Heart left ventricle (tissue), 16 donors: ENCODE data around the gene PRLH. TPM values are rescaled to one million over a fixed set of nuclear protein-coding genes. Genes with fewer than 3 reads are reported as not detected.

ENCODE experiments used
- ATAC-seq, 4 donors: fragments of 200-7000 bp; cut with Tn5 transposase; one replicate each; pipeline ENCODE4 v1.9.1; 2020 to 2022; ENCODE audit warnings: moderate library complexity in 4 of 4, mild to moderate bottlenecking in 3 of 4, moderate number of reproducible peaks in 1 of 4
- DNase-seq, 5 donors: peaks; one replicate each; pipeline ENCODE4 v3.0.0-alpha.2; 2020
- H3K27ac ChIP-seq, 12 donors: fragments of 200-600 bp; sonication (generic) in 4 of 12; one replicate each; pipeline versions ENCODE4 v1.5.0 to v1.8.0; 2016 to 2022; ENCODE audit warnings: mild to moderate bottlenecking in 2 of 12
- H3K27me3 ChIP-seq, 9 donors: fragments of 200-600 bp; sonication (generic) in 2 of 9; one replicate each; pipeline versions ENCODE4 v1.5.1 to v1.8.0; 2016 to 2022; ENCODE audit warnings: mild to moderate bottlenecking in 3 of 9
- H3K36me3 ChIP-seq, 9 donors: fragments of 200-600 bp; sonication (generic) in 2 of 9; one replicate each; pipeline versions ENCODE4 v1.5.0 to v1.8.0; 2018 to 2022; ENCODE audit warnings: mild to moderate bottlenecking in 2 of 9
- H3K4me1 ChIP-seq, 12 donors: fragments of 200-600 bp; sonication (generic) in 4 of 12; one replicate each; pipeline versions ENCODE4 v1.5.0 to v1.8.0; 2016 to 2022; ENCODE audit warnings: mild to moderate bottlenecking in 3 of 12
- H3K4me3 ChIP-seq, 12 donors: fragments of 200-600 bp; sonication (generic) in 4 of 12; one replicate each; pipeline versions ENCODE4 v1.5.0 to v1.8.0; 2017 to 2022; ENCODE audit warnings: mild to moderate bottlenecking in 9 of 12, moderate library complexity in 4 of 12
- H3K9me3 ChIP-seq, 12 donors: fragments of 200-600 bp; sonication (generic) in 4 of 12; one replicate each; pipeline versions ENCODE4 v1.5.0 to v1.8.0; 2016 to 2022; ENCODE audit warnings: mild to moderate bottlenecking in 1 of 12
- POLR2A ChIP-seq, 2 donors: fragments of 450-650 bp; IDR thresholded peaks; one replicate each; pipeline ENCODE4 v1.6.1; 2017; ENCODE audit warnings: antibody characterized with exemption in 2 of 2, mild to moderate bottlenecking in 2 of 2, moderate library complexity in 2 of 2
- WGBS, 4 donors: extraction: QIAGEN DNeasy Blood & Tissue Kit in 2 of 4; methylation state at CpG; one replicate each; pipeline versions ENCODE4 v1.1.5 to v1.1.7; 2013 to 2018; 5-methylcytosine and 5-hydroxymethylcytosine counted together
- intact Hi-C, 10 donors: fragments of 100-400 bp; cut with DNase I; formaldehyde crosslinking; loops; one replicate each; pipeline versions ENCODE4 v1.11.1 to v1.14.2; 2022
- polyA plus RNA-seq, 2 donors: library from polyadenylated mRNA; stranded (reverse); fragments of 200-250 nt; gene quantifications; one replicate each; pipeline ENCODE4 v1.2.3, GENCODE V29; 2013
- total RNA-seq, 9 donors: library from RNA; depleted of rRNA in 2 of 9; stranded (reverse); fragments of >200 nt in 2 of 9; fragmentation: NEBNext Ultra II Directional in 3 of 9; extraction: Animal tissue kit (Norgen Biotek cat#: 25700) in 3 of 9; gene quantifications; one replicate each; pipeline versions ENCODE4 v1.1.0 to v1.2.4, GENCODE V29; 2016 to 2023
- TF ChIP-seq, protein P1 (sequence below), 12 donors: fragments of 200-600 bp; sonication (generic) in 4 of 12; IDR thresholded peaks; one replicate each; pipeline versions ENCODE4 v1.5.0 to v1.8.0; 2018 to 2022; ENCODE audit warnings: antibody characterized with exemption in 12 of 12, mild to moderate bottlenecking in 5 of 12
- donor health status: ischemic (EF 13 %, LVEDD 7.1; RV severe dilation, severe dysfunction).
- donor health status: healthy with polysubstance abuse.
- donor health status: DM: no; HTN: yes; CAD: no.
- donor health status: DM: no; HTN: no; CAD: no.
- donor health status: ischemic (EF 25% LVEDD 6.9; RV normal size, moderate dysfunction).
- donor health status: ischemic (EF 25% LVEDD 5.7; RV mildly dilated, moderate dysfunction).
- donor health status: healthy.
- donor health status: DM: yes; HTN: yes; CAD: no.
- donor health status: ischemic (EF 35%, LVEDD 5.7; RV mildly dilated, moderate dysfunction).
- donor health status: nonischemic (EF 11% LVEDD 7.7; RV severe dilation, severe dysfunction).
- donor health status: DM: yes; HTN: yes; CAD: no.
- donor health status: PGD.
- donor health status: ischemic (EF 29% LVEDD 5.4; RV normal size, mild dysfunction).
- donor health status: nonischemic (EF 23%, LVEDD 6.1; RV moderate dilation, normal function).

PRLH gene
- total and polyA plus RNA-seq, 11 donors = not detected

DNA sequence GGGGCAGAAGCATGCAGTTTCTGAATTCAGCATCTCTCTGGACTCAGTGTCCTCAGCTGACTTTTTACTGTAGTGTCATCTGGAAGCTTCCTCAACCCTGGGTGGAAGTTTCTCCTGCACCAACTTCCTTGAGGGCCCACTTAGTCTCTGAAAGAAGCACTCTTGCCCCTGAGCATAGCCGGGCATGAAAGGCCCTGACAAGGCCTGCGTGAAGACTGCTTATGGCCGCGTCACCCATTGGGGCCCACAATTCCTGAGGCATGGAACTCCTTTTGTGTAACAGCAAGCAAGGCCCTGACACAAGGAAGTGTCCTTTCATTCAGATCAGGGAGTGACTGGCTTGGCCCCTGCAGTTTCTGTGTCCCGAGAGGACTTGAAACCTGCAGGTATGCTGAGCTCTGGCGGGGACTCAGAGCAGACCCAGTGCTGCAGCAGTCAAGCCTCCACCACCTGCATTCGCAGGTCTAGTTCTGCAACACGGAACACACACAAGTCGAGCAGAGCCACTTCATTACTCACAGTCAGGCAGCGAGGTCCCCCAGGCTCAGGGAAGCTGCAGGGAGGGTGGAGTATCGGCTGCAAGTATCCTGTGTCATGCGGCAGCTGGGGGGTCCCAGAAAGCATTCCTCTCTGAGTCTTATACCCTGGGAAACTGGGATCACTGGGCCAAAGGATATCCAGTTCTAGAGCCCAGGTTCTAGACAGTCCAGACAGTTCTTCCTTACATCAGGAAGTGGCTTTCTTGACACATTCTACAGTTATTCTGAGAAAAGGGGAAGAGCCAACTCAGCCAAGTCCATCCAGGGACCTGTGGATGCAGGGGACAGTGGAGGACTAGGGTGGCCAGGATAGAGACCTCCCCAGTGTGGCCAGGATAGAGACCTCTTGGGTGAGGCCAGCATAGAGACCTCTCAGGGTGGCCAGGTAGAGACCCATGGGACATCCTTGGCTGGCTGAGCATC is 35.6 kb upstream of the PRLH start:
- intact Hi-C loops = no loop called here
- 86 to 98% (median 94%) methylated on average over 9 to 12 of the region's 12 CpGs for WGBS, 4 donors
- H3K9me3 ChIP-seq = no peaks in the 10 kb centered on the region
- H3K27ac ChIP-seq = no peak overlapping the region
- H3K4me3 ChIP-seq = no peak overlapping the region
- no peaks in the 10 kb centered on the region for H3K4me1 ChIP-seq
- DNase-seq = no peak
- no peak for TF ChIP-seq POLR2A (IDR thresholded peaks at IDR 0.05)
- TF ChIP-seq, protein P1, sequence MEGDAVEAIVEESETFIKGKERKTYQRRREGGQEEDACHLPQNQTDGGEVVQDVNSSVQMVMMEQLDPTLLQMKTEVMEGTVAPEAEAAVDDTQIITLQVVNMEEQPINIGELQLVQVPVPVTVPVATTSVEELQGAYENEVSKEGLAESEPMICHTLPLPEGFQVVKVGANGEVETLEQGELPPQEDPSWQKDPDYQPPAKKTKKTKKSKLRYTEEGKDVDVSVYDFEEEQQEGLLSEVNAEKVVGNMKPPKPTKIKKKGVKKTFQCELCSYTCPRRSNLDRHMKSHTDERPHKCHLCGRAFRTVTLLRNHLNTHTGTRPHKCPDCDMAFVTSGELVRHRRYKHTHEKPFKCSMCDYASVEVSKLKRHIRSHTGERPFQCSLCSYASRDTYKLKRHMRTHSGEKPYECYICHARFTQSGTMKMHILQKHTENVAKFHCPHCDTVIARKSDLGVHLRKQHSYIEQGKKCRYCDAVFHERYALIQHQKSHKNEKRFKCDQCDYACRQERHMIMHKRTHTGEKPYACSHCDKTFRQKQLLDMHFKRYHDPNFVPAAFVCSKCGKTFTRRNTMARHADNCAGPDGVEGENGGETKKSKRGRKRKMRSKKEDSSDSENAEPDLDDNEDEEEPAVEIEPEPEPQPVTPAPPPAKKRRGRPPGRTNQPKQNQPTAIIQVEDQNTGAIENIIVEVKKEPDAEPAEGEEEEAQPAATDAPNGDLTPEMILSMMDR (IDR thresholded peaks at IDR 0.05) = no peak
- peaks cover 0 to 23% (median 17%) of the 10 kb centered on the region in 9 donors for H3K36me3 ChIP-seq
- ATAC-seq = no peak
- no peaks in the 10 kb centered on the region for H3K27me3 ChIP-seq

DNA sequence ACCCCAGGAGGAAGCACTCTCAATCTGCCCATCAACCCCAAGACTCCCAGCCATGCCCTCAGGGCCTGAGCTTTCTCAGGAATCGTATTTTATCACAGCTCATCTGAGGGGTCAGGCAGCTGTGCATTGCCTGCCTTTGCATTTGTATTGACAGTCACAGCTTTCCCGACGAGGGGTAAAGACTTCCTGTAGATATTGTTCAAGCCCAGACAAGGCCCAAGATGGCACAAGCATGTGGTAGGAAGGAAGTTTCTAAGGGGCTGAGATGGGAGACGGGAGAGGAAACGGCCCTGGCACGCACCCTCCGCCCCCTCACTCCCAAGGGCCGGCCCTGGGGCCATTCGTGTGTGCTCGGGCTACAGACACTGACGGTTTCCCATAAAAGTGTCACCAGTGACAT is 34.2 kb upstream of the PRLH start:
- intact Hi-C loops = no loop called here
- DNase-seq (no peak), ATAC-seq (no peak)
- H3K36me3 ChIP-seq = peaks cover 0 to 17% (median 8%) of the 10 kb centered on the region in 9 donors
- 64 to 68% (median 66%) methylated on average over 11 of the region's 11 CpGs for WGBS, 4 donors
- H3K9me3 ChIP-seq = no peaks in the 10 kb centered on the region
- H3K4me3 ChIP-seq = no peak overlapping the region
- H3K27ac ChIP-seq = no peak overlapping the region
- no peaks in the 10 kb centered on the region for H3K27me3 ChIP-seq
- no peak for TF ChIP-seq POLR2A (IDR thresholded peaks at IDR 0.05)
- TF ChIP-seq, protein P1 (IDR thresholded peaks at IDR 0.05) = no peak
- H3K4me1 ChIP-seq = no peaks in the 10 kb centered on the region

DNA sequence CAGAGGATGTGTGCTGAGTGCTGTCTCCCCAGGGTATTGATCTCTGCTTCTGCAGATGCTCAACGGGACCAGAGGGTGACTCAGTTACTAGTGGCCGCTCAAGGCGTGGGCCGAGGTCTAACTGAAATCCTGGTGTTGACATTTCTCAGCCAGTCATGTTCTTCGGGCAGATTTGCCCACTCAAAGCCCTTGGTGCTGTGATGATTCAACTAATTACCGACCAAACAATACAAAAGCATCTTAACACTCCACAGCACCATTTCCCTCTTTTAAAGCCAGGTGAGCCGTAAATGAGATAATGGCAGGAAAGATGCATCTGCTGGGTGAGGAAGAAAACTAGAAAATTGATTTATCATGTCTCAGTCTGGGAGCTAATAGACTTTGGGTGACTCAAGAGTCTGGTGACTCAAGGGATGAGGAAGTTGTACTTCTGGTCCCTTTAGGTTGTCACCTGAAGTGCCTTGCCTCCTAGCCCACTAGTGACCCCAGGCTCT is 32.7 kb upstream of the PRLH start:
- Histone ChIP-seq H3K36me3 (peaks cover 0 to 13% (median 0%) of the 10 kb centered on the region in 9 donors), H3K27ac (no peak overlapping the region), H3K4me1 (no peaks in the 10 kb centered on the region), H3K9me3 (no peaks in the 10 kb centered on the region), H3K4me3 (no peak overlapping the region), H3K27me3 (no peaks in the 10 kb centered on the region)
- WGBS, 4 donors = 89 to 90% (median 90%) methylated on average over 7 of the region's 7 CpGs
- ATAC-seq = no peak
- intact Hi-C loops = no loop called here
- TF ChIP-seq, protein P1 (IDR thresholded peaks at IDR 0.05) = no peak
- no peak for TF ChIP-seq POLR2A (IDR thresholded peaks at IDR 0.05)
- DNase-seq = no peak

DNA sequence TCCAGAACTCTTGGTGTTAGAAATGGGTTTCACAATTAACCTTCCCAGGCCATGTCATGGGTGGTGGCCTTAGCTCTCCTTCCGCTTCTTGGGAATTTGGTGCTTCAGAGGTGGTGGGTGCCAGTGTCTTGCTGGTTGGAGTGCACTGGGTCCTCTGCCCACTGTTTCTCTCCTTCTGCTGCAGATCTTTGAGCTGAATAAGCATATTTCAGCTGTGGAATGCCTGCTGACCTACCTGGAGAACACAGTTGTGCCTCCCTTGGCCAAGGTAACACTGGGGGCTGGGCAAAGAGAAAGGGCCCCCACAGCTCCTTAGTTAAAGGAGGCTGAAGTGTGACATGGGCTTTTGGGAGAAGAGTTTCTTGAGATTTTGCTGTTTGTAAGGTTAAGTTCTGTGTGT is 32.0 kb upstream of the PRLH start:
- Histone ChIP-seq H3K27me3 (no peaks in the 10 kb centered on the region), H3K4me3 (no peak overlapping the region), H3K36me3 (peaks cover 0 to 11% (median 0%) of the 10 kb centered on the region in 9 donors), H3K4me1 (no peaks in the 10 kb centered on the region), H3K9me3 (no peaks in the 10 kb centered on the region), H3K27ac (no peak overlapping the region)
- no peak for ATAC-seq
- DNase-seq = no peak
- no peak for TF ChIP-seq POLR2A (IDR thresholded peaks at IDR 0.05)
- TF ChIP-seq, protein P1 (IDR thresholded peaks at IDR 0.05) = no peak
- WGBS, 4 donors = 95 to 100% (median 100%) methylated on average over 1 of the region's 1 CpG
- intact Hi-C loops = no loop called here
